HFFc6 (cell line): ENCODE results near the gene MYO5A. TPM values are rescaled to one million over a fixed set of nuclear protein-coding genes. Genes with fewer than 3 reads are reported as not detected.
"Not testable (repeated sequence)": the region's sequence is repeated elsewhere in the genome, so short reads cannot be mapped to it uniquely, and the experiment has no call there.

Experiments used
- DNase-seq: peaks from one replicate; pipeline ENCODE4 v3.0.0-alpha.2; 2018
- H3K27ac Mint-ChIP-seq: 2 replicates; pipeline ENCODE4 v1.8.0; 2020; ENCODE audit warnings: mild to moderate bottlenecking, mixed read lengths
- H3K27me3 Mint-ChIP-seq: 2 replicates; pipeline ENCODE4 v1.8.0; 2021; ENCODE audit warnings: mild to moderate bottlenecking, moderate library complexity, mixed read lengths; ENCODE audit not compliant: insufficient read depth
- H3K36me3 Mint-ChIP-seq: 2 replicates; pipeline ENCODE4 v1.8.0; 2021; ENCODE audit warnings: low read depth, mixed read lengths
- H3K4me1 Mint-ChIP-seq: 2 replicates; pipeline ENCODE4 v1.8.0; 2020; ENCODE audit warnings: low read depth, mixed read lengths
- H3K4me3 Mint-ChIP-seq: 2 replicates; pipeline ENCODE4 v1.8.0; 2020; ENCODE audit warnings: mild to moderate bottlenecking, moderate library complexity, mixed read lengths
- H3K9me3 Mint-ChIP-seq: 2 replicates; pipeline ENCODE4 v1.8.0; 2020; ENCODE audit warnings: mild to moderate bottlenecking, mixed read lengths
- total RNA-seq, 6 experiments: library from RNA; stranded (reverse); fragmentation: NEBNext Ultra II Directional; extraction: Animal tissue kit (Norgen Biotek cat#: 25700); gene quantifications; 2 replicates in 1 of 6; 3 replicates in 5 of 6; pipeline ENCODE4 v1.2.3, GENCODE V29; 2021
- TF ChIP-seq, protein P1 (sequence below): fragments of 200-600 bp; sonication (generic); IDR thresholded peaks from 2 replicates; pipeline ENCODE4 v1.5.0; 2021; ENCODE audit warnings: antibody characterized with exemption, mild to moderate bottlenecking

Gene MYO5A
- total RNA-seq, 6 experiments from 2014 or later = 47.4 to 59.4 (median 54.0) TPM

DNA sequence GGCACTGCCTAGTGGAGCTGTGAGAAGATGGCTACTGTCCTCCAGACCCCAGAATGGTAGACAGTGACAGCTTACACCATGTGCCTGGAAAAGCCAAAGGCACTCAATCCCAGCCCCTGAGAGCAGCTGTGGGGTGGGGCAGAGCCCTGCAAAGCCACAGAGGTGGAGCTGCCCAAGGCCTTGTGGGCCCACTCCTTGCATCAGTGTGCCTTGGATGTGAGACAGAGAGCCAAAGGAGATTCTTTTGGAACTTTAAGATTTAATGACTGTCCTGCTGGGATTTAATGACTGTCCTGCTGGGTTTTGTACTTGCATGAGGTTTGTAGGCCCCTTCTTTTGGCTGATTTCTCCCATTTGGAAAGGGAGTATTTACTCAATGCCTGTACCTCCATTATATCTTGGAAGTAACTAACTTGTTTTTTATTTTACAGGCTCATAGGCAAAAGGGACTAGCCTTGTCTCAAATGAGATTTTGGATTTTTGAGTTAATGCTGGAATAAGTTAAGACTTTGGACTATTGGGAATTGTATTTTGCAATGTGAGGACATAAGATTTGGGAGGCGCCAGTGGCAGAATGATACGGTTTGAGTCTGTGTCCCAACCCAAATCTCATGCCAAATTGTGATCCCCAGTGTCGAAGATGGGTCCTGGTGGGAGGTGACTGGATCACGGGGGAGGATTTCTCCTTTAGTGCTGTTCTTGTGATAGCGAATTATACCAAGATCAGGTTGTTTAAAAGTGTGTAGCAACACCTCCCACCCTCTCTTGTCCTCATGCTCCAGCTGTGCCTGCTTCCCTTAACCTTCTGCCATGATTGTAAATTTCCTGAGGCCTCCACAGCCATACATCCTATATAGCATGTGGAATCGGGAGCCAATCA, 80.4 kb downstream of the MYO5A start:
- Mint-ChIP-seq H3K36me3 (peaks cover 8% of the 10 kb centered on the region), H3K4me1 (no peaks in the 10 kb centered on the region), H3K4me3 (no peak overlapping the region), H3K27ac (no peak overlapping the region), H3K9me3 (no peaks in the 10 kb centered on the region), H3K27me3 (no peaks in the 10 kb centered on the region; the same call in 1 of the 2 replicates)
- DNase-seq = no peak
- TF ChIP-seq, protein P1, sequence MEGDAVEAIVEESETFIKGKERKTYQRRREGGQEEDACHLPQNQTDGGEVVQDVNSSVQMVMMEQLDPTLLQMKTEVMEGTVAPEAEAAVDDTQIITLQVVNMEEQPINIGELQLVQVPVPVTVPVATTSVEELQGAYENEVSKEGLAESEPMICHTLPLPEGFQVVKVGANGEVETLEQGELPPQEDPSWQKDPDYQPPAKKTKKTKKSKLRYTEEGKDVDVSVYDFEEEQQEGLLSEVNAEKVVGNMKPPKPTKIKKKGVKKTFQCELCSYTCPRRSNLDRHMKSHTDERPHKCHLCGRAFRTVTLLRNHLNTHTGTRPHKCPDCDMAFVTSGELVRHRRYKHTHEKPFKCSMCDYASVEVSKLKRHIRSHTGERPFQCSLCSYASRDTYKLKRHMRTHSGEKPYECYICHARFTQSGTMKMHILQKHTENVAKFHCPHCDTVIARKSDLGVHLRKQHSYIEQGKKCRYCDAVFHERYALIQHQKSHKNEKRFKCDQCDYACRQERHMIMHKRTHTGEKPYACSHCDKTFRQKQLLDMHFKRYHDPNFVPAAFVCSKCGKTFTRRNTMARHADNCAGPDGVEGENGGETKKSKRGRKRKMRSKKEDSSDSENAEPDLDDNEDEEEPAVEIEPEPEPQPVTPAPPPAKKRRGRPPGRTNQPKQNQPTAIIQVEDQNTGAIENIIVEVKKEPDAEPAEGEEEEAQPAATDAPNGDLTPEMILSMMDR = no peak

GRCh38 chr15:52445954-52446353, 82.7 kb downstream of the MYO5A start:
- no peaks in the 10 kb centered on the region for H3K9me3 Mint-ChIP-seq
- TF ChIP-seq, protein P1 = no peak
- H3K4me1 Mint-ChIP-seq = peaks cover 21% of the 10 kb centered on the region
- no peak for DNase-seq
- no peak overlapping the region for H3K27ac Mint-ChIP-seq
- H3K36me3 Mint-ChIP-seq = peaks cover 8% of the 10 kb centered on the region
- H3K27me3 Mint-ChIP-seq = no peaks in the 10 kb centered on the region; the same call in 1 of the 2 replicates
- H3K4me3 Mint-ChIP-seq = no peak overlapping the region

- no peaks in the 10 kb centered on the region; the same call in 1 of the 2 replicates for H3K27me3 Mint-ChIP-seq
- no peaks in the 10 kb centered on the region for H3K9me3 Mint-ChIP-seq
- DNase-seq = no peak
- peaks cover 25% of the 10 kb centered on the region for H3K4me1 Mint-ChIP-seq
- TF ChIP-seq, protein P1 = no peak
- peaks cover 8% of the 10 kb centered on the region for H3K36me3 Mint-ChIP-seq
- H3K4me3 Mint-ChIP-seq = no peak overlapping the region
- H3K27ac Mint-ChIP-seq = no peak overlapping the region
Measured at GRCh38 chr15:52445553-52445952, 83.1 kb downstream of the MYO5A start.

DNA sequence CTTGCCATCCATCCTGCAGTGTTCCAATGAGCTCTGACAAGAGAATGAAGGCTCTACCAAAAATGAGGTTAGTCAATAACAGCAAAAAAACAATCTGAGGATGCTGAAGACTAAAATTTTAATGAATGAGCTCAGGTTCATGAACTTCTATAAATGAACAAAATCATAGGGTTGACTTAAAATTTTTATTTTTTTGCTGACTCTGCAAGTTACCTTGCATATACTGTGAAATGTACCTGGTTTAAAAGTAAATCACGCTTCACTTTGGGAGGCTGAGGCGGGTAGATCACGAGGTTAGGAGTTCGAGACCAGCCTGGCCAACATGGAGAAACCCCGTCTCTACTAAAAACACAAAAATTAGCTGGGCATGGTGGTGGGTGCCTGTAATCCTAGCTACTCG, 85.5 kb downstream of the MYO5A start:
- H3K4me1 Mint-ChIP-seq = peaks cover 37% of the 10 kb centered on the region
- not testable (repeated sequence) for H3K9me3 Mint-ChIP-seq, H3K4me3 Mint-ChIP-seq, H3K36me3 Mint-ChIP-seq, DNase-seq, H3K27me3 Mint-ChIP-seq, H3K27ac Mint-ChIP-seq

GRCh38 chr15:52441841-52442240, 86.8 kb downstream of the MYO5A start:
- Mint-ChIP-seq H3K27me3 (no peaks in the 10 kb centered on the region), H3K4me1 (peaks cover 44% of the 10 kb centered on the region), H3K27ac (peak overlapping the region; percentile 15), H3K36me3 (peaks cover 8% of the 10 kb centered on the region), H3K4me3 (peak overlapping the region; percentile 14), H3K9me3 (no peaks in the 10 kb centered on the region)
- TF ChIP-seq, protein P1 = no peak
- no peak for DNase-seq

- H3K4me3 Mint-ChIP-seq = no peak overlapping the region
- no peak for DNase-seq
- TF ChIP-seq, protein P1 = no peak
- peaks cover 49% of the 10 kb centered on the region for H3K4me1 Mint-ChIP-seq
- H3K9me3 Mint-ChIP-seq = no peaks in the 10 kb centered on the region
- no peak overlapping the region for H3K27ac Mint-ChIP-seq
- H3K27me3 Mint-ChIP-seq = no peaks in the 10 kb centered on the region
- peaks cover 8% of the 10 kb centered on the region for H3K36me3 Mint-ChIP-seq
Measured at GRCh38 chr15:52440946-52441345, 87.7 kb downstream of the MYO5A start.
